NCI-H1105 (cell line): ENCODE results near the gene EXOSC9.

Source experiments
- DNase-seq: peaks from one replicate; lab custom pipeline; 2025; lab: John Stamatoyannopoulos, UW

Gene EXOSC9

GRCh38 chr4:121789960-121790829 is 10.9 kb upstream of the EXOSC9 start:
- no peak for DNase-seq

GRCh38 chr4:121790976-121791375 is 10.1 kb upstream of the EXOSC9 start:
- no peak for DNase-seq

- no peak for DNase-seq
These were observed 9.6 kb upstream of the EXOSC9 start for GRCh38 chr4:121791481-121791880.

GRCh38 chr4:121792966-121793365 is 8.2 kb upstream of the EXOSC9 start:
- no peak for DNase-seq

- no peak for DNase-seq
These were observed 6.5 kb upstream of the EXOSC9 start for GRCh38 chr4:121794505-121795188.

- no peak for DNase-seq
These were observed 4.8 kb upstream of the EXOSC9 start for GRCh38 chr4:121796283-121796682.

GRCh38 chr4:121799208-121799823 is 1.8 kb upstream of the EXOSC9 start:
- no peak for DNase-seq

- DNase-seq, result no peak
These were observed 1.1 kb upstream of the EXOSC9 start for GRCh38 chr4:121799867-121800501.

GRCh38 chr4:121800638-121800960 is 524 bp upstream of the EXOSC9 start:
- DNase-seq, result no peak

- DNase-seq, result no peak
These were observed 572 bp downstream of the EXOSC9 start for GRCh38 chr4:121801715-121802075.

- DNase-seq, result no peak
These were observed 5.3 kb downstream of the EXOSC9 start for GRCh38 chr4:121806411-121806810.

- no peak for DNase-seq
These were observed 10.0 kb downstream of the EXOSC9 start for GRCh38 chr4:121811122-121811521.

- DNase-seq, result no peak
These were observed 13.6 kb downstream of the EXOSC9 start for GRCh38 chr4:121814756-121815155.

- no peak for DNase-seq
These were observed 15.9 kb downstream of the EXOSC9 start for GRCh38 chr4:121817006-121817405.

- no peak for DNase-seq
These were observed 16.6 kb downstream of the EXOSC9 start for GRCh38 chr4:121817701-121818100.

GRCh38 chr4:121818215-121818614 is 17.1 kb downstream of the EXOSC9 start:
- no peak for DNase-seq

- no peak for DNase-seq
These were observed 18.3 kb downstream of the EXOSC9 start for GRCh38 chr4:121819216-121819965.

GRCh38 chr4:121822047-121822446 is 20.9 kb downstream of the EXOSC9 start:
- DNase-seq, result no peak

GRCh38 chr4:121822796-121823504 is 21.8 kb downstream of the EXOSC9 start:
- DNase-seq, result peak; percentile 0

GRCh38 chr4:121823505-121824170 is 22.5 kb downstream of the EXOSC9 start, which contains the start of gene CCNA2:
CCNA2 (minus strand) TSS chr4:121823883; CDS start chr4:121823628, 255 bp downstream.
- peak; percentile 85 for DNase-seq

GRCh38 chr4:121824171-121824527 is 23.0 kb downstream of the EXOSC9 start:
- DNase-seq, result no peak
